SK-N-SH (cell line): ENCODE measurements around the gene TENT4A.

Experiments used
- CHD2 ChIP-seq: fragments of 150-350 bp; IDR thresholded peaks from 2 replicates; pipeline ENCODE4 v1.6.1; 2018; ENCODE audit warnings: low read length; ENCODE audit not compliant: partially characterized antibody
- CTCF ChIP-seq: fragments of 200-600 bp; sonication (generic); IDR thresholded peaks from 2 replicates; pipeline ENCODE4 v1.6.1; 2017; ENCODE audit warnings: antibody characterized with exemption, mild to moderate bottlenecking, moderate library complexity
- ELF1 ChIP-seq: IDR thresholded peaks from 2 replicates; pipeline ENCODE4 v1.4.0; 2012
- EP300 ChIP-seq, 2 experiments: IDR thresholded peaks; 2 replicates each; pipeline versions ENCODE4 v1.4.0 to v1.6.1; 2012; ENCODE audit warnings: borderline replicate concordance in 1 of 2, low read depth in 1 of 2, low read length in 1 of 2
- FOXJ3 ChIP-seq: sonication (generic); formaldehyde crosslinking; IDR thresholded peaks from 2 replicates; pipeline ENCODE4 v1.5.1; 2020; ENCODE audit warnings: mild to moderate bottlenecking, missing genetic modification reagents
- FOXM1 ChIP-seq: IDR thresholded peaks from 2 replicates; pipeline ENCODE4 v1.4.0; 2012; ENCODE audit warnings: low read depth, mild to moderate bottlenecking
- GABPA ChIP-seq: IDR thresholded peaks from 2 replicates; pipeline ENCODE4 v1.4.0; 2012; ENCODE audit warnings: low read depth, mild to moderate bottlenecking
- JUND ChIP-seq: IDR thresholded peaks from 2 replicates; pipeline ENCODE4 v1.4.0; 2012
- MAX ChIP-seq: IDR thresholded peaks from 2 replicates; pipeline ENCODE4 v1.4.0; 2012; ENCODE audit warnings: low read depth
- MEF2A ChIP-seq: IDR thresholded peaks from 2 replicates; pipeline ENCODE4 v1.4.0; 2012; ENCODE audit warnings: low read depth, borderline replicate concordance
- RFX5 ChIP-seq: IDR thresholded peaks from 2 replicates; pipeline ENCODE4 v1.6.1; 2012; ENCODE audit warnings: mild to moderate bottlenecking, improper control_type of control experiment, low read length
- SIN3A ChIP-seq: IDR thresholded peaks from 2 replicates; pipeline ENCODE4 v1.6.1; 2012; ENCODE audit warnings: low read depth, mild to moderate bottlenecking, low read length, moderate library complexity, borderline replicate concordance

GRCh38 chr5:6682239-6682638 lies 31.0 kb upstream of the TENT4A start:
- TF ChIP-seq FOXJ3 (no peak), SIN3A (no peak), CTCF (no peak), MAX (no peak), RFX5 (no peak), EP300 (IDR thresholded peaks at IDR 0.05; ENCODE audit: borderline replicate concordance in 1 of 2, low read depth in 1 of 2, low read length in 1 of 2) (no peak), FOXM1 (no peak), CHD2 (no peak), ELF1 (no peak), GABPA (no peak), MEF2A (no peak), JUND (no peak)
